PFSK-1 (cell line): Measurements from ENCODE around the gene TTLL11.

ENCODE experiments used
- FOXP2 ChIP-seq: optimal IDR thresholded peaks from 2 replicates; pipeline ENCODE3; 2011; ENCODE audit warnings: borderline replicate concordance, control low read depth, inconsistent platforms; ENCODE audit not compliant: insufficient read depth; ENCODE audit errors: extremely low read length, extremely low read depth
- POLR2AphosphoS5 ChIP-seq: IDR thresholded peaks from 2 replicates; pipeline ENCODE4 v1.6.1; 2012; ENCODE audit warnings: low read depth, mild to moderate bottlenecking, control low read depth, low read length, moderate library complexity
- SIN3A ChIP-seq: IDR thresholded peaks from 2 replicates; pipeline ENCODE4 v1.6.1; 2012; ENCODE audit warnings: mild to moderate bottlenecking, low read length, moderate library complexity, borderline replicate concordance; ENCODE audit not compliant: insufficient read depth
- TAF1 ChIP-seq: IDR thresholded peaks from 2 replicates; pipeline ENCODE4 v1.6.1; 2012; ENCODE audit warnings: low read length, control low read depth, borderline replicate concordance; ENCODE audit not compliant: insufficient read depth
- TF ChIP-seq, protein P1 (sequence below), 2 experiments: IDR thresholded peaks; 2 replicates each; pipeline versions ENCODE4 v1.6.1 to v1.8.0; 2011 to 2012; ENCODE audit warnings: low read depth in 2 of 2, low read length in 2 of 2, control low read depth in 1 of 2, inconsistent platforms in 1 of 2, mild to moderate bottlenecking in 1 of 2, moderate library complexity in 1 of 2; ENCODE audit not compliant: insufficient read depth in 1 of 2

The TTLL11 gene

DNA sequence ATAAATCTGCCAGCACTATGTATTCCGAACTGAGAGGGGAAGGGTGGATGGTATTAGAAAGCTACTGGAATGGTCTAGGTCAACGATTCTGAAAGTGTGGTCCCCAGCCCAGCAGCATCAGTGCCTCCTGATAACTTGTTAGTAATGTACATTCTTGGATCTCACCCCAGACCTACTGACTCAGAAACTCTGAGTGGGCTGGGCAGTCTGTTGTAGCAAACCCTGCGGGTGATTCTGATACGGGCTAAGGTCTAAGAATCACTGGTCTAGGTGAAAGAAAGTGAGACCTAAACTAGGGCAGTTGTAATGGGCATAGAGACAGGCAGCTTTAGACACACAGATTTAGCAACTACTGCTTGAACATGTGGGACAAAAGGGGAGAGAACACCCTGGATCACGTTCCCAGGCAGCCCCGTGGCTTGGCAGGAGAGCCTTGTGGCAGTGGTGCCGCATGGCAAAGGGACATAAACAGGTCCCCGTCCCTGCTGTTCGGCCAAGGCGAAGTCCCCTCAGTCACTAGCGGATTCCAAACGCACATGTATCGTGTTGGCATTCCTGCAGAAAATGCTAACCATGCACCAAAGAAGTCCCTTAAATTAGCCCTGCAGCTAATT lies 216.3 kb downstream of the TTLL11 start:
- TF ChIP-seq FOXP2 (no peak), SIN3A (no peak), POLR2AphosphoS5 (no peak), TAF1 (no peak)
- TF ChIP-seq, protein P1, sequence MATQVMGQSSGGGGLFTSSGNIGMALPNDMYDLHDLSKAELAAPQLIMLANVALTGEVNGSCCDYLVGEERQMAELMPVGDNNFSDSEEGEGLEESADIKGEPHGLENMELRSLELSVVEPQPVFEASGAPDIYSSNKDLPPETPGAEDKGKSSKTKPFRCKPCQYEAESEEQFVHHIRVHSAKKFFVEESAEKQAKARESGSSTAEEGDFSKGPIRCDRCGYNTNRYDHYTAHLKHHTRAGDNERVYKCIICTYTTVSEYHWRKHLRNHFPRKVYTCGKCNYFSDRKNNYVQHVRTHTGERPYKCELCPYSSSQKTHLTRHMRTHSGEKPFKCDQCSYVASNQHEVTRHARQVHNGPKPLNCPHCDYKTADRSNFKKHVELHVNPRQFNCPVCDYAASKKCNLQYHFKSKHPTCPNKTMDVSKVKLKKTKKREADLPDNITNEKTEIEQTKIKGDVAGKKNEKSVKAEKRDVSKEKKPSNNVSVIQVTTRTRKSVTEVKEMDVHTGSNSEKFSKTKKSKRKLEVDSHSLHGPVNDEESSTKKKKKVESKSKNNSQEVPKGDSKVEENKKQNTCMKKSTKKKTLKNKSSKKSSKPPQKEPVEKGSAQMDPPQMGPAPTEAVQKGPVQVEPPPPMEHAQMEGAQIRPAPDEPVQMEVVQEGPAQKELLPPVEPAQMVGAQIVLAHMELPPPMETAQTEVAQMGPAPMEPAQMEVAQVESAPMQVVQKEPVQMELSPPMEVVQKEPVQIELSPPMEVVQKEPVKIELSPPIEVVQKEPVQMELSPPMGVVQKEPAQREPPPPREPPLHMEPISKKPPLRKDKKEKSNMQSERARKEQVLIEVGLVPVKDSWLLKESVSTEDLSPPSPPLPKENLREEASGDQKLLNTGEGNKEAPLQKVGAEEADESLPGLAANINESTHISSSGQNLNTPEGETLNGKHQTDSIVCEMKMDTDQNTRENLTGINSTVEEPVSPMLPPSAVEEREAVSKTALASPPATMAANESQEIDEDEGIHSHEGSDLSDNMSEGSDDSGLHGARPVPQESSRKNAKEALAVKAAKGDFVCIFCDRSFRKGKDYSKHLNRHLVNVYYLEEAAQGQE (IDR thresholded peaks at IDR 0.05; ENCODE audit: insufficient read depth in 1 of 2, low read depth in 2 of 2, low read length in 2 of 2), result no peak

DNA sequence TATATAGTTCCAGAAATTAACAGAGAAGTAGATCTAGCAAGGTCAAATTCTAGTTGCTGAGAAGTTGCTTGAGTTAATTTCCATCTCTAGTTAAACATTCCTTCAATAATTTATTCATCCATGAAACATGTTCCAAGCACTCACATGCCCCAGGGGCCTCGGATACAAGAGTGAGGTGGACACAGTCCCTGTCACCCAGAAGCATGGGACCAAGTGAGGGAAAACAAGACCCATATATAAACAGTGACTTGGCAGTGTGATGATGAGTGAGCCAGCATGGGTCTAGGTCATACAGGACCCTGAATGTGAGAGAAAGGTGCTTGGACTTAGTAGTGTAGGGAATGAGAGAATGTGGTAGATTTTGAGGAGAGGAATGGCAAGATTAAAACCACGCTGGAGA lies 216.9 kb downstream of the TTLL11 start:
- TF ChIP-seq TAF1 (no peak), POLR2AphosphoS5 (no peak), SIN3A (no peak), FOXP2 (no peak)
- TF ChIP-seq, protein P1 (IDR thresholded peaks at IDR 0.05; ENCODE audit: insufficient read depth in 1 of 2, low read depth in 2 of 2, low read length in 2 of 2), result no peak

DNA sequence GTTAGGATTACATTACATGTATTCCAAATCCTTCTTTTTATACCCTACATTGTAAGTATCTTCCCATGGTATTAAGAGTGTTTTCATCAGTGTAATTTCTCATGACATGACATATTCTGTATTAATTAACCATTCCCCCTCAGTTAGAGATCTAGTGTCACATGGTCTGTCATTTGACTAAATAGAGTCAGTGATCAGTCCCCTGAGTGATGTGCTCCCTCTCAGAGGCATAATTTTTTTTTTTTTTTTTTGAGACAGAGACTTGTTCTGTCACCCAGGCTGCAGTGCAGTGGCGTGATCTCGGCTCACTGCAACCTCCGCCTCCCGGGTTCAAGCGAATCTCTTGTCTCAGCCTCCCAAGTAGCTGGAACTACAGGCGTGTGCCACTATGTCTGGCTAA lies 218.6 kb downstream of the TTLL11 start:
- no peak for TF ChIP-seq TAF1
- TF ChIP-seq POLR2AphosphoS5, result no peak
- TF ChIP-seq FOXP2, result no peak
- TF ChIP-seq, protein P1 (IDR thresholded peaks at IDR 0.05; ENCODE audit: insufficient read depth in 1 of 2, low read depth in 2 of 2, low read length in 2 of 2), result no peak
- no peak for TF ChIP-seq SIN3A

DNA sequence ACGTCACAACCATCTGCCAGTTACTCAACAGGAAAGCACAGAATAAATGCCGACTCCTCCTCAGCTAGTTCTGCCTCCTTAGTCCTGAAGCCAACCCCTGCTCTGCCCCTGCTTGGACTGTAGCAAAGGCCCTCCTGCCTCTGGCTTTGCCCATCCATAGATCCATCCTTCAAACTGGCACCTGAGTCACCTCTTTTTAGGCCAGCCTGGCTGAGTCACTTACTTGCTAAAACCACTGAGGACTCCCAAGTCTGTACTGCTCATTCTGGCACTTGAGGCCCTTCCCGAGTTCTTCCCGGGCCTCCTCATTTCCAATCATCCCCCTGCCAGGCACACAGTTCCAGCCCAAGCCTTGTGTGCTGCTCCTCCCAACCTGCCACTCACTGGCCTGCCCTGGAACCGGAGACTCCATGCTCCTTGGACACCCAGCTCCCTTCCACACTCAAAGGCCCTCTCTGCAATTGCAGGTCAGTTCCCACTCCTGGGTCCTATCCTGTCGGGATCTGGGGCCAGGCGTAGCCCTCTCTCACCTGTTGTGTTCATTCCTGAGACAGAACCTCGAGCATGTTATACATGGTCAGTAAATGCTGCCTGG lies 221.6 kb downstream of the TTLL11 start:
- no peak for TF ChIP-seq TAF1
- no peak for TF ChIP-seq SIN3A
- TF ChIP-seq, protein P1 (IDR thresholded peaks at IDR 0.05; ENCODE audit: insufficient read depth in 1 of 2, low read depth in 2 of 2, low read length in 2 of 2), result no peak
- no peak for TF ChIP-seq POLR2AphosphoS5
- no peak for TF ChIP-seq FOXP2

DNA sequence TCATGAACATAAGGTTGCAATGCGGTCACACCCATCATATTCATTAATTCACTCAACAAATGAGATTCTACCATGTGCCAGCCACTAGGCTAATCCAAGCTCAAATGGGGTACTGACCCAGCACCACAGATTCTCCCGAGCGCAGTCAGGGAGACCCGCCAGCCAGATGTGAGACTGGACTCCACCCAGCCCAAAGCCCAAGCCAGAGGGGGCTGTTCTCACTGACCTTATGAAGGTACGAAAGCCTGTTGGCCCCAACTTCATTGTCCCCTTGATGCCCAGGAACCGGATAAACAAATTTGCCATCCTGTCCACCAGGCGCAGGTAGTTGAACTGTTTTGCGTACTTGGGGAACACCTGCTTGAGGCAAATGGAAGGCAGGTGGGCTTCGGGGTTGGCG lies 222.8 kb downstream of the TTLL11 start:
- TF ChIP-seq POLR2AphosphoS5 (no peak), SIN3A (no peak), TAF1 (no peak), FOXP2 (no peak)
- TF ChIP-seq, protein P1 (IDR thresholded peaks at IDR 0.05; ENCODE audit: insufficient read depth in 1 of 2, low read depth in 2 of 2, low read length in 2 of 2), result no peak
